Stimulated activated CD8-positive, alpha-beta memory T cell treated with anti-CD3 and anti-CD28 coated beads, Interleukin-15, amount 100 ng/mL, for 48 hours (primary cell): Measurements from ENCODE around the gene SYNGAP1.
A peak's percentile ranks its signal among the peaks of the same experiment; 100 is the strongest.

ENCODE experiments used
- DNase-seq, 2 donors: peaks; one replicate each; pipeline ENCODE4 v3.0.0-alpha.2; 2020; ENCODE audit warnings: low read depth in 2 of 2

Gene SYNGAP1

DNA sequence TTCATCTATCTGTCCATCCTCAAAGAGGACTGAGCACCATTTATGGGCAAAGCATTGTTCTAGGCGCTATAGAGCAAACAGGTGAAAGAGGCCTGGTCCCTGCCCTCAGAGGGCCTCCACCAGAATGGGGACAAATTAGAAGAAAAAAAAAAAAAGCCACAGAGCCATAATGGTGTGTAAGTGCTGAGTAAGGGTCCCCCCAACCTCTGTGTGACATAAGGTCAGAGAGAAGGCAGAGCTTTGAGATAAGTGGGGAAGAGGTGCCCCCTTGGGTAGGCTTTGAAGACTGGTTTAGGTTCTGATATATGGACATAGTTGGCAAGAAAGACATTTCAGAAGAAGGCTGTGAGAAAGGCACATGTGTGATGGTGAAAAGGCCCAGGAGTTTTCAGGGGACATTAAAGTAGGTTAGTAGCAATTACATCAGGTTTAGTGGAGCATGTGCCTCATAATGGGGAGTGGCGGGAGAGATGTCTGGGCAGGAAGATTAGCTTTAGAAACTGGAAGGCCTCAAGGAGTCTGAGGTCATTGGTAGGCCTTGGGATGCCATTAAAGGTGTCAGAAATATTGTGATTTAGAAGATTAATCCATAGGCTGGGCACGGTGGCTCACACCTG, 19.2 kb downstream of the SYNGAP1 start:
- DNase-seq, result no peak

DNA sequence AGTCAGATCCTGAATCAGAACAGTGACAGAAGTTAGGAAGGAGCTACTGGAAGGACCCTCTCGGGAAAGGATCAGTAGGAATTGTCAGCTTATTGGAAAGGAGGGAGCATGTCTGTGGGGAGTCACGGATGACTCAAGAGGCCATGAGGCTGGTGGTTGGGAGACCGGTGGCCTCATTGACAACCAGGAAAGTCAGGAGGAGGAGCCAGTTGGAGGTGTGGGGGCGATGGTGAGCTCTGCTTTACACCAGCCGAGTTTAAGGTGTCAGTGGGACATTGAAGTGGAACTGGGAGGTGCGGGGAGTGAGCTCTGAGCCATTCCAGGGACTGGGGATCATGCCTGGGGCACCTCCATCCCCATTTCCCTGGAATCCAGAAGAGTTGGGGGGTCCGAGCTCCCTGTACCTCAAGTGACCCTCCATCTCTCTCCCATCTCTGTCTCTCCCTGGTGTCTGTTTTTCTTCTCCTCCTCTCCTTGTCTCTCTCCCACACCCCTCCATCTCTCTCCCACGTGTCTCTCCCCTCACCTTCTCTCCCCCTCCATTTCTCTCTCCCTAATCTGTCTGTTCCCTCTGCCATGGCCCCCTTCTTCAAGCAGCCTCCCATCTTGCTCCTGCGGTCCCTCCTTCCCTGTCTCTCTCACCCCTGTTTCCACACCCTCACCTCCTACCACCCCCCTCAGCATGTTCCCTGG, 20.2 kb downstream of the SYNGAP1 start:
- no peak for DNase-seq

DNA sequence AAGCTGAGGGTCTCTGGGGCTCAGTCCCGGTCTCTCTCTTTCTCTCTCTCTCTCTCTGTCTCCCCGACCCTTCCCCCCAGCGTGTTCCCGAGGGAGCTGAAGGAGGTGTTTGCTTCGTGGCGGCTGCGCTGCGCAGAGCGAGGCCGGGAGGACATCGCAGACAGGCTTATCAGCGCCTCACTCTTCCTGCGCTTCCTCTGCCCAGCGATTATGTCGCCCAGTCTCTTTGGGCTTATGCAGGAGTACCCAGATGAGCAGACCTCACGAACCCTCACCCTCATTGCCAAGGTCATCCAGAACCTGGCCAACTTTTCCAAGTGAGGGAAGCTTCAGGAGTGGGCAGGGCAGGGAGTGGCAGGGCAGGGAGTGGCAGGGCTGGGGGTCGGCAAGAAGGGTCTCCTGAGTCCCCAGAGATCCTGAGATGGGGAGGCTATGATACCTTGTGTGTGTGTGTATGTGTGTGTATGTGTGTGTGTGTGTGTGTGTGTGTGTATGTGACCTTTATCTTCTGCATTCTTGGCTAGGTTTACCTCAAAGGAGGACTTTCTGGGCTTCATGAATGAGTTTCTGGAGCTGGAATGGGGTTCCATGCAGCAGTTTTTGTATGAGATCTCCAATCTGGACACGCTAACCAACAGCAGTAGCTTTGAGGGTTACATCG, 20.9 kb downstream of the SYNGAP1 start:
- DNase-seq, result no peak

DNA sequence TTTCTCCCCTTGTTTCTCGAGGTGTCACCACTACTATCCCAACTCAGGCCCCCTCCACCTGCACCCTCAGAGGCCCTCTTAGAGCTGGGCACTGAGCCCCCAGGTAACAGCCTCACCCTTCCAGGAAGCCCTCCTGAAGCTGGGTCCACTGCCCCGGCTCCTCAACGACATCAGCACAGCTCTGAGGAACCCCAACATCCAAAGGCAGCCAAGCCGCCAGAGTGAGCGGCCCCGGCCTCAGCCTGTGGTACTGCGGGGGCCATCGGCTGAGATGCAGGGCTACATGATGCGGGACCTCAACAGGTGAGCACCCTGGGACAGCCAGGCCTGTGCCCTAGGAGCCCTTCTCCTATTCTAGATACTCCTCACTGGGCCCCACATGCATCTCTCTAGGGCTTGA, 21.6 kb downstream of the SYNGAP1 start:
- DNase-seq, result no peak

DNA sequence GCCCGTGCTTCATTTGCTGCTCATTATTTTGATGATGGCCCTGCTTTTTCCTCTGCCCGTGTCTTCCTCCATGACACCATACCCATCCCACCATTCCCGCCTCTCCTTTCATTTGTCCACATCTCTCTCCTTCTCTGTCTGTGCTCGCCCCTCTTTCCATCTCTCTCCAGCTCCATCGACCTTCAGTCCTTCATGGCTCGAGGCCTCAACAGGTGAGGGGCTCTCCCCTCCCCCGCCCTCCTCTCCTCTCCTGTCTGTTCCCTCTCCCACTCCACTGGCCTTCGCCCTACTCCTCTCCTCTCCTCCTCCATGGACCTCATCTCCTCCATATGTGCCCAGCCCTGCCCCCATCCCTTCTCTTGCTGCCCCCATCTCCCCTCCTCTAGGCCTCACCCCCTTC, 22.4 kb downstream of the SYNGAP1 start:
- DNase-seq, result no peak

DNA sequence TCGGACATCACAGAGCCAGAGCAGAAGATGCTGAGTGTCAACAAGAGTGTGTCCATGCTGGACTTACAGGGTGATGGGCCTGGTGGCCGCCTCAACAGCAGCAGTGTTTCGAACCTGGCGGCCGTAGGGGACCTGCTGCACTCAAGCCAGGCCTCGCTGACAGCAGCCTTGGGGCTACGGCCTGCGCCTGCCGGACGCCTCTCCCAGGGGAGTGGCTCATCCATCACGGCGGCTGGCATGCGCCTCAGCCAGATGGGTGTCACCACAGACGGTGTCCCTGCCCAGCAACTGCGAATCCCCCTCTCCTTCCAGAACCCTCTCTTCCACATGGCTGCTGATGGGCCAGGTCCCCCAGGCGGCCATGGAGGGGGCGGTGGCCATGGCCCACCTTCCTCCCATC, 23.2 kb downstream of the SYNGAP1 start:
- no peak for DNase-seq

DNA sequence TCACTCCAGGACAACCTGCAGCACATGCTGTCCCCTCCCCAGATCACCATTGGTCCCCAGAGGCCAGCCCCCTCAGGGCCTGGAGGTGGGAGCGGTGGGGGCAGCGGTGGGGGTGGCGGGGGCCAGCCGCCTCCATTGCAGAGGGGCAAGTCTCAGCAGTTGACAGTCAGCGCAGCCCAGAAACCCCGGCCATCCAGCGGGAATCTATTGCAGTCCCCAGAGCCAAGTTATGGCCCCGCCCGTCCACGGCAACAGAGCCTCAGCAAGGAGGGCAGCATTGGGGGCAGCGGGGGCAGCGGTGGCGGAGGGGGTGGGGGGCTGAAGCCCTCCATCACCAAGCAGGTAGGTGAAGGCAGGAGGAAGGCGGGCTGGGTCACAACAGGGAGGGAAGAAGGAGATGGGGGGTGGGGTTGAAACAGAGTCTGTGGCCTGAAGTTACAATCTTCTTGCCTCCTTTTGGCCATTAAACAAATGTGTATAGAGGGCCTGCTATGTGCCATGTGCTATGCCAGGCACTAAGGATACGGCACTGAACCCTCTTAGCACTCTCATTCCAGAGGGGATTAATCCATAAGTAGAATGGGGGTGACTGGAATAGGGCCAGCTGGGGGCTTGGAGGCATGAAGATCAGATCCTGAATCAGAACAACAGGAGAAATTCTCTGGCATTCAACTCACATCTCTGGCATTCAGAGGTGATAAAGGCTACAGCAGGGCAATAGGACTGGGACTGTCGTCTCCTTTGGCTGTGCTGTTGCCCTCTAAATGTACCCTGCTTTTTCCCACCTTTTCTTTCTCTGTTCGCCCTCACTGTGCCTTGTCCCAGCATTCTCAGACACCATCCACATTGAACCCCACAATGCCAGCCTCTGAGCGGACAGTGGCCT, 24.0 kb downstream of the SYNGAP1 start:
- no peak for DNase-seq

DNA sequence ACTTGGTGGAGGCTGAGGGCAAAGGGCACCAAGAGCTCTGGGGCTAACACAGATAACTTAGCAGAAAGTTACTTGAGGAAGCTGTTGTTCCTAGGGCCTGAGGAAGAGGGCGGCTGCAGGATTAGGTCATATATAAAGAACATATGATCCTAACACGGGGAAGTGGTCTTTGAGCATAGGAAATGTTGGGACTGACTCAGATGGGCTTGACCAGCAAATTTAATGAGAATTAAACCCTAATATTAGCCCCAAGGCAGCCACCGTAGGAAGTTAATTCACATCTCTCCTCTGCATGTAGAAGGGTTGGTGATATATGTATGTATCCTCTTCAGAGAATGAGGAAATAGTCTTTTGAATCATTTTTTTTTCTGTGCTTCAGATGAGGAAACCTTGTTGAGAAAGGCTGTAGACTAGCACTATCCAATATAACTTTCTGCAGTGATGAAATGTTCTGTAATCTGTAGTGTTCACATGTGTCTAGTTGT, 25.3 kb downstream of the SYNGAP1 start:
- DNase-seq, result no peak

DNA sequence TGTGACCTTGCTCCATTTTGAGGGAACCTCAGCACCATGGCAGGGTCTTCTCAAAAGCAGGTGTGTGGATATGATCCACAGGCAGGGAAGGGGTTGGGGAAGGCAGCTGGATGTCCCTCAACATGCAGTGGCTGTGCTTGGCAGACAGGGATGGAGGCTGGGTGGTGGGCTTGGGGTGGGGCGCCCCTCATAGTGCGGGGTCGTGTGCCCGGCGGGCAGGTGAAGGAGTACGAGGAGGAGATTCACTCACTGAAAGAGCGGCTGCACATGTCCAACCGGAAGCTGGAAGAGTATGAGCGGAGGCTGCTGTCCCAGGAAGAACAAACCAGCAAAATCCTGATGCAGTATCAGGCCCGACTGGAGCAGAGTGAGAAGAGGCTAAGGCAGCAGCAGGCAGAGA, 26.5 kb downstream of the SYNGAP1 start:
- DNase-seq, result no peak

DNA sequence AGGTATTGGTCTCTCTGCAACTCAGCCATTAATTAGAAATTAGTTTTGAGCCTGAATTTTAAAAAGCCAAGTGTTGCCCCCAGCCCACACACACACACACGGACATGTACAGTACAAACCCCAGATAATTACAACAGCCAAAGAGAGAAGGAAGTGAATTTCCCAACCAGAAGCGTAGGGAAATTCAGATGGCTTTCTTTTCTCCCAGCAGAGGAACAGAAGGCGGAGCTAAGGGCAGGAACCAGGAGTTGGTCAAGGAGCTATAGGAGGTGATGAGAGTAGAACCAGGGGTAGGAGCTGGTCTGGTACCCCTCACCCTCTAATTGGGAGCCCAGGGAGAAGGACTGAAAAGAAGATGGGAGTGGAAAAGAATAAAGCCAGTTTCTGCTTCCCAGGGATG, 30.6 kb downstream of the SYNGAP1 start:
- DNase-seq, result no peak

DNA sequence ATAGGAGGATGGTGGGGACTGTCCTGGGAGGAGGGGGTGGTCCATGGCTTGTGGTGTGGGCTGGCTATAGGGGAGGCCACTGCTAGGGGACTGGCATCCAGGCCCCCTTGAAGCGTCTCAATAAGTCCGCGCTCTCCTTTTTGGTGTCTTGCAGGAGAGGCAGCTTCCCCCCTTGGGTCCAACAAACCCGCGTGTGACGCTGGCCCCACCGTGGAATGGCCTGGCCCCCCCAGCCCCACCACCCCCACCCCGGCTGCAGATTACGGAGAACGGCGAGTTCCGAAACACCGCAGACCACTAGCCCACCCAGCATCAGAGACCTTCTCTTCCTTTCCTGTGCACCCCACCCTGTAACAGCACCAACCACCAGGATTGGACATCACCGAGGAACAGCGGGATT, 31.7 kb downstream of the SYNGAP1 start:
- no peak for DNase-seq

DNA sequence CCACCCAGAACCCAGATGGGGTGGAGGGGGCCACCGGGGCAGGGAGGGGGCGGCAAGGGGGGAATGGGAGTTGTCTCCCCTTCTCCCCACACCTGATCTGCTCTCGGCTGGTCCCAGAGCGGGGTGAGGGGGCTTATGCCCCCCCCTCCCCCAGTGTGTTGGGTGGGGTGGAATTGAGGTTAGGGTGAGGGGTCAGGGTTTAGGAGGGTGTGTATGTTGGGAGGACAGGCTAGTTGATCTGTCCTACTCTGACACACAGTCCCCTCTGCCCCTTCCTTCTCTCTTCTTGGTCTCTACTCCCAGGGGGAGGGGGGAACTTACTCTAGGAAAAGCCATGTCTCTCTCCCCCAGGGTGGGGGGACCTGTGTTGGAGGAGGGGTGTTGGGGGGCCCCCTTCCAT, 32.6 kb downstream of the SYNGAP1 start:
- DNase-seq, result no peak

DNA sequence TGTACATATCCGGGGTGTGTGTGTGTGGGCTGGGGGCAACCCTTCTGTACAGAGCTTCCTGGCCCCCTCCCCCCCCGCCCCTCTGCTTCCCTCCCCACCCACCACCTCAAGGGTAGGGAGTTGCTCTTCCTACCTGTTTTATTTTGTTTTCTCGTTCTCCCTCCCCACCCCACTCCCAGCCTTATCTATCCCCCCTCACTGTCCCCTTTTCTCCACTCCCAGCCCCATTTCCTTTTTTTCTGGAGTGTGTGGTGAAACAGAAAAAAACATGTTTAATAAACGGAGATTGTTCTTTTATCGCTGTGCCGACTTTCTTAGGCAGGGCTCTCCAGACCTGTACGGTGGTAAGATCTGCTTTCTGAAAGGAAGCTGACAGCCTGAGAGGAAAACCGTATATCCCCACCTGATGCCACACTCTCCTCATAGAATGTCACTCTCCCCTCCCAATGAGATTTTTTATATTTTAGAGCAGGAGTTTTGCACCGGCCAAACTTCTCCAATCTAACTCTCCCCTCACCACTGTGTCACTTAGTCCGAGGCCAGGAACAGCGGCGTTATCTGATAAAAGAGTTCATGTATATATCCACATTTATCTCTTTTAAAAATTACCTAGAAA, 33.6 kb downstream of the SYNGAP1 start:
- DNase-seq, result no peak

DNA sequence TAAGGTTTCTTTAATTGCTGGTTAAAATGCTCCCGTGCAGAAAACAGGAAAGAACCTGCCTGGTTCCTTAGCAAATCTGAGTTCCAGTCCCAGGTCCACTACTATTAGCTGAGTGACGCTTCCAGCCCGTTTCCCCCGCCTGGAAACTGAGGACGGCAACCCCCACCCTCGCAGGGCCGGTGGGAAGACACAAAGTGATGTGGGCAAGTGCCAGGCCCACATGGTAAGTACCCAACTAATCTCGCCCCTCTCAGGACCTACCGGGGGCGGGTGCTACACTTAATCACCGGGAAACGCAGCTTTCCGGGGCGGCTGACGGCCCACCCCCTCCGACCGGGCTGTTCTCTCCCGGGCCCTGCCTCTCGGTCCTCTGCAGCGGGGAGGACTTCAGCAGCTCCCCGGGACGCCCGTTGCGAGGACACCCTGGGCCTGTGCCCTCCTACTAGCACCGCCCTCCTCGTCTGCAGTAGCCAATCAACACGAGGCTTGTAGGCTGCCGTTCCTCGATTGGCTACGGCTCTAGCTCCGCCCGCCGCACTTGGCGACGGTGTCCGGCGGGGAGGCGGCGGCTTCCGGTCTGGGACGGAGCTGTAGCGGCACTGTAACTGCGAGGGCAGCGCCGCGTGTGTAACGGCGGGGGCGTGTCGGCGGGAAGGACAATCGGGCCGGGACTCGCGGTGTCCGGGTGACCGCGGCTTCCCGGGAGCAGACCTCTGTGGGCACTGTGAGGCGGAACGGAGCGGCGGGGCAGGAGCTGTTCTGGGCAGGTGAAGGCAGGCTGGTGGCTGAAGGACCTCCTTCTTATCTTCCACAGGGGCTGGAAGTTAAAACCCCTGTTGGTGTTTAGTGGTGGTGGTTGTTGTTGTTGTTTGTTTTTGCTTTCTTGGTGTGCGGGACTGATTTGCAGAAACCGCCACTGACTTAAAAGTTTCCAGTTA, 34.4 kb downstream of the SYNGAP1 start, which contains the start of gene ZBTB9:
Gene ZBTB9 (plus strand): TSS at position 568 of the 938 bp plus-strand sequence. CDS start 525 bp downstream, outside the sequence.
- peak; percentile 93 to 94 for DNase-seq

DNA sequence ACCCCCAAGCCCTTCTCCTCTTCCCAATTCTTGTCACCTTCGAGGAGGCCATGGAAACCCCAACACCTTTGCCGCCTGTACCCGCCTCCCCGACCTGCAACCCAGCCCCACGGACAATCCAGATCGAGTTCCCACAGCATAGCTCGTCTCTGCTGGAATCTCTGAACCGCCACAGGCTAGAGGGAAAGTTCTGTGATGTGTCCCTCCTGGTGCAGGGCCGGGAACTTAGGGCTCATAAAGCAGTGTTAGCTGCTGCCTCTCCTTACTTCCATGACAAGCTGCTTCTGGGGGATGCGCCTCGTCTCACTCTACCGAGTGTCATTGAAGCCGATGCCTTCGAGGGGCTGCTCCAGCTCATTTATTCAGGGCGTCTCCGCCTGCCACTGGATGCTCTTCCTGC, 35.2 kb downstream of the SYNGAP1 start:
- DNase-seq, result no peak

DNA sequence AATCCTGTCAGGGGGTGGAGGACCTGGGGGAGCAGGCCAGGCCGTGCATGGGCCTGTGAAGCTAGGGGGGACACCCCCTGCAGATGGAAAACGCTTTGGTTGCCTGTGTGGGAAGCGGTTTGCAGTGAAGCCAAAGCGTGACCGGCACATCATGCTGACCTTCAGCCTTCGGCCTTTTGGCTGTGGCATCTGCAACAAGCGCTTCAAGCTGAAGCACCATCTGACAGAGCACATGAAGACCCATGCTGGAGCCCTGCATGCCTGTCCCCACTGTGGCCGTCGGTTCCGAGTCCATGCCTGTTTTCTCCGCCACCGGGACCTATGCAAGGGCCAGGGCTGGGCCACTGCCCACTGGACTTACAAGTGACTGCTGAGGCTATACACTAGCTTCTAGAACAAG, 36.3 kb downstream of the SYNGAP1 start:
- DNase-seq, result no peak

DNA sequence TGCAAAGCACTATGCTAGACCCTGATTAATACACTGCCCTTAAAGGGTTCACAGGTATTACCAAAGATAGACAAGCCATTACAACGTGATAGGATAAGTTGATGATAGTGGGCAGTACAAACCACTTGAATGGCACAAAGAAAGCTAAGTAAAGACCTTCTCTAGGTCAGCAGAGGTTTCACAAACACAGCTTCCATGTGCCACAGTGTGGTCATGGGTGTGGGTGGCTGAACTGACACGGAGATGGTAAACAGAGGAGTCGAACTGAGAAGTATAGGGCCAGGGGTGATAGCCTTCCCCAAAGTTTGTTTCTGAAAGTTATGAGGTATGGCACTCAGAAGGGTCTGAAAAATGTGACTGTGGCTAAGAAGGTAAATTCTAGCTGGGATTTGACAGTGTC, 38.8 kb downstream of the SYNGAP1 start:
- DNase-seq, result no peak

DNA sequence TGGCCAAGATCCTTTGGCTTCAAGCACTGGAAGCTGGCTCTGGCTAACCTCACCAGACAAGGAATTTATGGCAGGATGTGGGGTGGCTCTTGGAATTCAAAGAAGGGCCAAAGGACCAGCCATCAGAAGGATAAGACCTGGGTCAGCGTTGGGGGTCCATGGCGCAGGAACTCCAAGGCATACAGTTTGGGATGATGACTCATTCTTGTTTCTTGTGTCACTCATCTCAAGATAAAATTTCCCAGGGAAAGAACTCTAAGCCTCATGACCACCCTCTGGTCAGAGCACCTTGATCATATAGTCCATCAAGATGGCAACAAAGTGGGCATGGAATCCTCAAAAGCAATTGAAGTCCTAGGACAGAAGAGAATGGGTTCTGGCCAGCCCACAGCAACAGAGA, 39.4 kb downstream of the SYNGAP1 start:
- no peak for DNase-seq

DNA sequence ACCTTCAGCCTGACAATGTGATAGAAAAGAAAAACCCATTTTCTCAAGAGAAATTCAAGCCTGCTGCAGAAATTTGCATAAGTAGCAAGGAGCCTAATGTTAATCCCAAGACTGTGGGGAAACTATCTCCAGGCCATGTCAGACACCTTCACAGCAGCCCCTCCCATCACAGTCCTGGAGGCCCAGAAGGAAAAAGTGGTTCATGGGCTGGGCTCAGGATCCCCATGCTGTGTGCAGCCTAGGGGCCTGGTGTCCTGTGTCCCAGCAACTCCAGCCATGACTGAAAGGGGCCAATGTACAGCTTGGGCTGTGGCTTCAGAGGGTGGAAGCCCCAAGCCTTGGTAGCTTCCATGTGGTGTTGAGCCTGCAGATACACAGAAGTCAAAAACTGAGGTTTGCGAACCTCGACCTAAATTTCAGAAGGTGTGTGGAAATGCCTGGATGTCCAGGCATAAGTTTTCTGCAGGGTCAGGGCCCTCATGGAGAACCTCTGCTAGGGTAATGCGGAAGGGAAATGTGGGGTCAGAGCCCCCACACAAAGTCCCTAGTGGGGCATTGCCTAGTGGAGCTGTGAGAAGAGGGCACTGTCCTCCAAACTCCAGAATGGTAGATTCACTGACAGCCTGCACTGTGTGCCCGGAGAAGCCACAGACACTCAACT, 46.3 kb downstream of the SYNGAP1 start:
- no peak for DNase-seq

DNA sequence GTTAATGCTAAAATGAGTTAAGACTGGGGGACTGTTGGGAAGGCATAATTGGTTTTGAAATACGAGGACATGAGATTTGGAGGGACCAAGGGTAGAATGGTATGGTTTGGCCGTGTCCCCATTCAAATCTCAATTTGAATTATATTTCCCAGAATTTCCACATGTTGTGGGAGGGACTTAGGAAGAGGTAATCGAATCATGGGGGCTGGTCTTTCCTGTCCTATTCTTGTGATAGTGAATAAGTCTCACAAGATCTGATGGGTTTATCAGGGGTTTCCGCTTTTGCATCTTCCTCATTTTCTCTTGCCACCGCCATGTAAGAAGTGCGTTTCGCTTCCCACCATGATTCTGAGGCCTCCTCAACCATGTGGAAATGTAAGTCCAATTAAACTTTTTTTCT, 47.2 kb downstream of the SYNGAP1 start:
- no peak for DNase-seq
